NCI-H2196 (cell line): Measurements from ENCODE around the gene TNFAIP8.
A peak's percentile ranks its signal among the peaks of the same experiment; 100 is the strongest.

Experiments used
- DNase-seq: peaks from one replicate; lab custom pipeline; 2025; ENCODE audit not compliant: unreplicated experiment; lab: John Stamatoyannopoulos, UW

TNFAIP8 gene

DNA sequence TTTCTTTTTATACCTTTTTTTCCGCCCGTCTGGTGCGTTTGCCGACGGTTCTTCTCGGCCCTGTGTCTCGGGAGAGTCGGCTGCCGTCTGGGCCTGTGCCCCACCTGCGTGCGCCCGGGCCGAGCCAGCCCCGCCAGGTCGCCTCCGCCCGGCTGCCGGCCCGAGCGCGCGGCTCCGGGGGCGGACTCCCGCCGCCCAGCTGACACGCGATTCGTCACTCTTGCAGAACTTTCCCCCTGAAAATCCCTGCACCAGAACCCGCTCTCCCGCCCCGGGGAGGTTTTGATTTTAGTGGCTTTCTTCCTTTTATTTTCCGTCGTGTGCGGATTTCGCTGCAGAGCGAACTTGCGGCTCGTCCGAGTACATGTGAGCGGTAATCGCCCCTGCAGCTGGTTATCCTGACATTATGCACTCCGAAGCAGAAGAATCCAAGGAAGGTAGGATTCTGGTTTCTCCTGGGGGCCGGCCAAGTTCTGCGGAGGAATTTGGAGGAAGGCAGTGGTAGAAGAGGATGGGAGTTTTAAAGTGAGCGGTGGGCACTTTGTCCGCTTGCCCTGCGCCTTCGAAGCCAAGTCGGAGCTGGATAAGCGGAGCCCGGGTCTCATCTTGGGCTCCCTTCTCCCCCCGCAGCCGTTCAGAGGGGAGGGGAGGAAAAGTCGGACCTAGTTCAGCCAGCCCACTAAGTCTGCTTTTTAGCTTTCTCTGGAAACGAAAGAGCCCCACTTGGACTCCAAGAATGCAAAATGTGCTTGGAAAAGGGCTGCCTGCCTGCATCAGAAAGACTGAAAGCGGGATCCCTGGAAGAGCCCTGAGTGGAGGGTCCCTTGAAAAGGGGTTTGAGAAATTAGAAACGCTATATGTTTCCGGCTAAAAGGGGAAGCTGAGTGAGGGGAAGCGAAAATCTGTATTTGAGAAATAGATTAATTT, at the start of gene TNFAIP8:
Gene TNFAIP8 (plus strand): TSS at position 335 of the 927 bp plus-strand sequence. CDS start 72 bp downstream, at position 407.
- no peak for DNase-seq

- no peak for DNase-seq
Observed at GRCh38 chr5:119307170-119307569, 48.6 kb upstream of the TNFAIP8 start.

DNA sequence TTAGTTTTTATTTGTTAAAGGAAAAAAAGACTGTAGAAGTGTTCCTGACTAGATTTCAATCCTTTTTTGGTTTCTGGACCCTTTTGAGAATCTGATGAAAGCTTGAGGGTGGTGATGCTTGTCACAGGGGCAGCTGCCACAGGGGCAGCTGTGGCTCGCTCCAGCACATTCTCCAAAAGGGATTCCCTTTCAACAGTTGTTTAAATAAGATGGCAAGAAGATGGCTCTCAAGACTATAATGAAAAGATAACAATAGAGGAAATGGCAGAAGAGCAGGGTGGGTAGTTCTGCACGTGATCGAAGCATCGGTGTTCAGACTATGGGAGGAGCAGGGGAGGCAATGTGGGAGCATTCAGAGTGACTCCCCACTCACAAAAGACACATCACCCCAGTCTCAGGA, 46.5 kb upstream of the TNFAIP8 start:
- no peak for DNase-seq

DNA sequence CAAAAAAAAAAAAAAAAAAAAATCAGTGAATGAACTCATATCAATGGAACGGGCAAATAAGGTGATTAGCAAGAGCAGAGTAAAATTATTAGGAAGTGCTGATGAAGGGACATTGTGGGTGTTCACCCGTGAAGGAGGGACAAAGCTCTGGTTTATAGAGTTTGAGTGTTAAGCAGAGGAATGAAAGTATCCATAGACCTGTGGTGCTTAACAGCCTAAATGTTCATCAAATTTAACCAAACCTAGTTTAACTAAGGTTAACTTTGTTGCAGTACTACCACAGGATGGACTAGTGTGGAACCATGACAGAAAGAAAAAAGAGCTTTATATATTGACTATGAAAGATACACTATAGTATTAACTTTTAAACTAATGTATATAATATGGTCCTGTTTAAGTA, 44.1 kb upstream of the TNFAIP8 start:
- no peak for DNase-seq

DNA sequence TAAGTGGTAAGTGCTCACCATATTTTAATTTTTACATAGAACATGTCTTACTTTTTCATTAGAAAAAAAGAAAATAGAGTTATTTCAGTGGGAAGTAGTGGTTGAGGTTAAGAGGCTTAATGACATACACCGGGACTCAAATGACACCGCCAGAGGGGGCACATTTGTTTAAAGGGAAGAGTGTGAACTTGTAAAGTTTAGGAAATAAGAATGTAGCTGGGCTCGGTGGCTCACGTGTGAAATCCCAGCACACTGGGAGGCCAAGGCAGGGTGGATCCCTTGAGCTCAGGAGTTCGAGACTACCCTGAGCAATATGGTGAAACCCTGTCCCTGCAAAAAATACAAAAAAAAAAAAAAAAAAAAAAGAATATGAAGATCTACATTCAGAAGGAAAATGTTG, 43.4 kb upstream of the TNFAIP8 start:
- no peak for DNase-seq

GRCh38 chr5:119313197-119313596, 42.6 kb upstream of the TNFAIP8 start:
- DNase-seq, result no peak

- no peak for DNase-seq
Observed at GRCh38 chr5:119313658-119314605, 41.9 kb upstream of the TNFAIP8 start.

DNA sequence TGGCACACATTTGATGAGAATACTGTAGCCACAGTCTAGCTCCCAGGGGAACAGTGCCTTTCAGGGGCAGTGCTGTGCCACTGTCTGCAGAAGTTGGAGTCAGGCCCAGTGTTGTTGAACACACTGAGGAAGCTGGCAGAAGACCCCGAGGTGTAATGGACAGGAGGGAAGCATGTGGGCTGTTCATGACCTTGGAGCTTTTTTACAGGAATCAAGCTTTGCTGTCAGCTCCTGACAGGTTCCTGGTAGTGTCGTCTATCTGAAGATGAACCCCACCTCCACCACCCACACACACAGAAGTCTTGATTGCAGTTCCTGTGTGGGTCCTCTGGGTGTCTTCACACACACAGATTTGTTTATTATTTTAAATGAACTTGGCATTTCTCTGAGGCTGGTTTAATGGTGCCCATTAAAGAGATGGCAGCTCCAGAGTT, 40.3 kb upstream of the TNFAIP8 start:
- DNase-seq, result peak; percentile 41

GRCh38 chr5:119316086-119316485, 39.7 kb upstream of the TNFAIP8 start:
- no peak for DNase-seq

DNA sequence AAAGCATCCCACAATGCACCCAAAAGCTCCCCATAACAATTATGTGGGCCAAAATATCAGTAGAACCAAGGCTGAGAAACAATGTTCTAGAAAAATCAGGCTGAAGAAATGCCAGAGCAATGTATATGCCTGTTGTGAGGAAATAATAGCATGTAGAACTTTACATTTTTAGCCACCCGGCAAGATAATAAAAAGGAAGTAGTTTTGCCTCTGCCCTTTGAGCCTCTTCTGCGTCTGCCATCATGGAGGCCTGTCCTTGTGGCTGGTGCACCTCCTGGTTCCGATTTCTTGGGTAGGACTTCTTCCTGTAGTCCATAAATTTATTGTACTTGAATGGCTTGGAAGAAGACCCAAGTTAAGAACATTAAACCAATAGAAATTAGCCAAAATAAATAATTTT, 38.9 kb upstream of the TNFAIP8 start:
- no peak for DNase-seq

DNA sequence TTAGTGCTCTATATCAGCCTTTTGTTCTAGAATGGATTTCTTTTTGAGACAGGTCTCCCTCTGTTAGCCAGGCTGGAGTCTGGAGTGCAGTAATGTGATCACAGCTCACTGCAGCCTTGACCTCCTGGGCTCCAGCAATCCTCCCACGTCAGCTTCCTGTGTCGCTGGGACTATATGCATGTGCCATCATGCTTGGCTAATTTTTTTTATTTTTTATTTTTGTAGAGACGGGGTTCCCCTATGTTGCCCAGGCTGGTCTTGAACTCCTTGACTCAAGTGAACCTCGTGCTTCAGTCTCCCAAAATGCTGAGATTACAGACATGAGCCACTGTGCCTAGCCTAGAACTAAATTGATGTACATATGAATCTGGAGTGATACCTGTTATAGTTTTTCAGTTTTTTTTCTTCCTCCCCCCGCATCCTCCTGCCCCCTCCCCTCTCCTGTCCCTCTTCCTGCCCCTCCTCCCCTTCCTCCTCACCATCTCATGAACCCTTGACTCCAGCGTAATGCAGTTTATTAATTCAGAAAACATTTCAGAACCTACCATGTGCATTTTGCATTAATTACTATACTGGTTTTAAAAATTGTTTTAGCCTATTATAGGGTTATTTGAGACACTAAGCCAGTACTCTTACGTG, 37.4 kb upstream of the TNFAIP8 start:
- no peak for DNase-seq

GRCh38 chr5:119319401-119319800, 36.4 kb upstream of the TNFAIP8 start:
- DNase-seq, result no peak

DNA sequence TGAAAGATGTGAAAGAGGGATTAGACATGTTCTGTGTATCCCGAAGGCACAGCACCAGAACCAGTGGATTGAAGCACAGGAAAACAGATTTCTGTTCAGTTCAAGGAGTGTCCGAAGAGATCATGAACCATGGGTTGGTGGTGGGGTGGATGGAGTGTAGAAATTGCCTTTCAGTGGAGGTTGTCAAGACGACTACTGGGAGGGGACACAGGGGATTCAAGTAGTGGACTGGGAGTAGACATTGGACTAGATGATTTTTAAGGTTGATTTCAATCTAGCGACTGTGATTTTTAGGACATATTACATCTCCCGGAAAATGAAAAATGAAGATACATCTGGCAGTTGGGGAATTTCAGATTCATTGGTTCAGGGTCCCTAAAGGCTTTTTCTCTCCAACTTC, 35.9 kb upstream of the TNFAIP8 start:
- no peak for DNase-seq

DNA sequence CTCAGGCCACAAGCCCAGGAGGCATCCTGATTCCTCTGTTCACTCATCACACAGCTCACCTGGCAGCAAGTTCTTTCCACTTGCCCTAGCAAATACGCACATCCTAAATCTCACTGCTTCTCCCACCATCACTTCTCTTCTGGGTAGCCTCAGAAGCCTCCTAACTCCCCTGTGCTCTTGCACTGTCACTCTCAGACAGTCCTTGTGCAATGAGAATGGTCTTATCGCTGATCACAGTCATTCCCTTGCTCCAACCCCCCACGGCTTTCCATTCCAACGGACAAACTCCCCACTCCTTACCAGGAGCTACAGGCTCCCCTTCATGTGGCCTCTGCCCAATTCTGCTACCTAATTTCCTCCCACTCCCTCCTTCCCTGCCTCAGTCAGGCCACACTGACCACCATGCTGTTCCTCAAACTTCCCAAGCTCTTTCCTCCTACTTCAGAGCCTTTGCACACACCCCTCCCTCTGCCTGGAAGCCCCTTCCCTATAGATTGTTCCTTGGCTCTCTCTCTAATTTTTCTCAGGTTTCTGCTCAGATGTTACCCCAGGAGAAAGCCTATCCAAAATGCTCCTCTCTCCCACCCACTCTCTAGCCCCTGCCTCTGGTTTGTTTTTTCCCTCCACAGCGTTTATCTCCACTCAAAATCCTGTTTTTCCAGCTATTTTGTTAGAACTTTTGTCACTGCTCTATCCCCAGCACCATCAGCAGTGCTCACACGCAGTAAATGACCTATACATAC, 34.1 kb upstream of the TNFAIP8 start:
- no peak for DNase-seq

GRCh38 chr5:119322312-119322947, 33.4 kb upstream of the TNFAIP8 start:
- no peak for DNase-seq

GRCh38 chr5:119322948-119323537, 32.8 kb upstream of the TNFAIP8 start:
- no peak for DNase-seq

GRCh38 chr5:119323601-119324000, 32.2 kb upstream of the TNFAIP8 start:
- peak; percentile 76 for DNase-seq

- DNase-seq, result no peak
Observed at GRCh38 chr5:119324842-119325241, 31.0 kb upstream of the TNFAIP8 start.

DNA sequence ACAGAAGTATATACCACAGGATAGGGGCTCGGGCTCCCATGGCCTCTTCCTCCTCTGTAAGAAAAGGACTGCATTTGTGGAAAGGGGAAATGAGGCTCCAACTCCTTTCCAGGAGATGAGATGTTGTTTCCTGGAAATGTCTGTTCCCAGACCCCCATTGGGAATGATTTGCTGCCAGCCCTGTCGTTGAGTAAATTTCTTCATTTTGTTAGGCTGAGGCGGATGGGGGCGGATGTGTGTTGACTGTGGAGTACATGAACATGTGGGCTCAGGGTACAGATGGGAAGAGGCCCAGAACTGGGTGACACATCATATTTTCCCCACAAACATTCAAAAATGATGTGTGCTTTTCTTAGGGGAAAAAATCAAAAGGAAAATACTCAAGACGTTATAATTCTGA, 28.8 kb upstream of the TNFAIP8 start:
- DNase-seq, result no peak
